ENCODE results near the gene EMID1. TPM values are rescaled to one million over a fixed set of nuclear protein-coding genes. Genes with fewer than 3 reads are reported as not detected.
"Not testable (repeated sequence)": the region's sequence is repeated elsewhere in the genome, so short reads cannot be mapped to it uniquely, and the experiment has no call there.

Gene EMID1
- total RNA-seq, 1 donor from 2014 or later, result 10.4 TPM

DNA sequence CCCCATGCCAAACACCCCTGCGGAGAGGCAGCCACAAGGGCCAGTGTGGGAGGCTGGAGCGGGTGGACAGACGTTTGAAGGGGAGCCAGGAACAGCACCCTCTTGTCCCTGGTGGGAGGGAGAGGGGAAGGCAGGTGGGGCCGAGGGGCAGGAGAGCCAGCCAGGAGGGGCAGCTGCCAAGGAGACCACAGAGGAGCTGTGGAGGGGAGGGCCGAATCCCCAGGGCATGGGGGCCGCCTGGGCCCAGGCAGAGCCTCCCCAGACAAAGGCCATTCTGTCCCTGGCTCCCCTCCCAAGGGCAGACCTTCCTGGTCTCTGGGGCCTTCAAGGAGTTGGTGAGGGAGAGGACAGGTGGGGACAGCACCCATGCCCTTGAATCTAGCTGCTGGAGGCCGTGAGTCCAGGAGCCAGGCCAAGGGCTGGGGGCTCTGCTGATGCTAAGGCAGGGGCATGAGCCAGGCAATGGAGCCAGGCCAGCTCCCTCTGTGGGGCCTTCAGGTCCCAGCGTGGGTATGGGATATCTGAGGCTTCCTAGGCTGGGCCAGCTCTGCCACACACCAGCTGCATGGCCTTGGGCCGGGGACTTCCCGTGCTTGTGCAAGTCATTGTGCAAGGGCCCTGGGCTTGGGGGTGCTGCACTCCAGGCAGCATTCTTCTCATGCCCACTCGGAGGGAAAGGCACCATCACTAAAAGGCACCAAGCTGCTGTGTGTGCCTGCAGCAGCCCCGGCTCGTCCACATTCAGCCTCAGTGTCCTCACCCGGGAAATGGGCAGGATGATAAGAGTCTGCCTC, 11.4 kb downstream of the EMID1 start:
- no peak for DNase-seq (ENCODE audit: low read depth, low spot score)

DNA sequence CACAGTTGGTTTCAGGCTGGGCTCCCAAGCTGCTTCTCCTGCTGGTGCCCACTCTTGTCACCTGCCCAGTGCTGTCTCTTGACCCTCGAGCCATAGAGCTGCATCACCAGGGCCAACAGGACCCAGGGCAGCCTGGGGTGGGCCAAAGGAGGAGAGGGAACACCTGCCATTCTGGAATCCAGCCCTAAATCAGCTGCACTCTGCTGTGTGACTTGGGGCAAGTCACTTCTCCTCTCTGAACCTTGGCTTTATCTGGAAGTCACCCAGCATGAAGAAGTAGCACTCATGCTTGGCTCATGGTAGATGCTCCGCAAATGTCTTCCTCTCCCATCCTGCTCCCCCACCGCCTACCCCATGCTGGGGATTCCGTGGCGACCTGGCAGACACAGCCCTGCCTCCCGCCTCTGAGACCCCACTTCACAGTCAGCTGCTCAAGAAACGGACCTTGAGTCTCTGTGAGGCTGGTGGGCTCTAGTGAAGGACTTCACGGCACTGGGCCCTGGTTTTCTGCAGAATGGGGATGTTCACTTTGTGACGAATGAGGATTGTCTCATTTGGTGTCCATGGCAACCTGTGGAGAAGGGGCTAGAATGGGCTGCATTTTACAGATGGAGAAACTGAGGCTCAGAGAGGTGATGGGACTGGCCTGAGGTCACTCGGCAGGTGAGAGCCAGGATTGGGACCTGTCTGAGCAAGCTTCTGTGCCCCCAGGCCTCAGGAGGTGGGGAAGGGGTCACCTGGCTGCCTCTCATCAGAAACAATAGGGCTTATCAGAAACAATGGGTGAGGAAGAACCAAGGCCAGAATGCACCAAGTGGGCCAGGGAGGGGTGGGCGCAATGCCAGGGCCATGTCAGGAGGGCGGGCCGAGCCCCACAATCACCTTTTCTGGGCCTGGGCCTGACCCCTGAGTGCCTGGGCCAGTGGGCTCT, 12.4 kb downstream of the EMID1 start:
- H3K4me1 Mint-ChIP-seq, result no peaks in the 10 kb centered on the region
- TF ChIP-seq, protein P1, sequence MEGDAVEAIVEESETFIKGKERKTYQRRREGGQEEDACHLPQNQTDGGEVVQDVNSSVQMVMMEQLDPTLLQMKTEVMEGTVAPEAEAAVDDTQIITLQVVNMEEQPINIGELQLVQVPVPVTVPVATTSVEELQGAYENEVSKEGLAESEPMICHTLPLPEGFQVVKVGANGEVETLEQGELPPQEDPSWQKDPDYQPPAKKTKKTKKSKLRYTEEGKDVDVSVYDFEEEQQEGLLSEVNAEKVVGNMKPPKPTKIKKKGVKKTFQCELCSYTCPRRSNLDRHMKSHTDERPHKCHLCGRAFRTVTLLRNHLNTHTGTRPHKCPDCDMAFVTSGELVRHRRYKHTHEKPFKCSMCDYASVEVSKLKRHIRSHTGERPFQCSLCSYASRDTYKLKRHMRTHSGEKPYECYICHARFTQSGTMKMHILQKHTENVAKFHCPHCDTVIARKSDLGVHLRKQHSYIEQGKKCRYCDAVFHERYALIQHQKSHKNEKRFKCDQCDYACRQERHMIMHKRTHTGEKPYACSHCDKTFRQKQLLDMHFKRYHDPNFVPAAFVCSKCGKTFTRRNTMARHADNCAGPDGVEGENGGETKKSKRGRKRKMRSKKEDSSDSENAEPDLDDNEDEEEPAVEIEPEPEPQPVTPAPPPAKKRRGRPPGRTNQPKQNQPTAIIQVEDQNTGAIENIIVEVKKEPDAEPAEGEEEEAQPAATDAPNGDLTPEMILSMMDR (conservative IDR thresholded peaks at IDR 0.05), result no peak
- peak overlapping the region; percentile 19 for H3K27ac Mint-ChIP-seq (ENCODE audit: unreplicated experiment)
- H3K36me3 Mint-ChIP-seq (ENCODE audit: low read depth), result no peaks in the 10 kb centered on the region
- H3K27me3 Mint-ChIP-seq (ENCODE audit: low read depth), result no peaks in the 10 kb centered on the region
- no peaks in the 10 kb centered on the region for H3K9me3 Mint-ChIP-seq
- DNase-seq (ENCODE audit: low read depth, low spot score), result no peak
- H3K4me3 Mint-ChIP-seq, result no peak overlapping the region

More for the DNA sequence above, 11.4 kb downstream of the EMID1 start:
- no peak overlapping the region for H3K4me3 Mint-ChIP-seq
- no peaks in the 10 kb centered on the region for H3K4me1 Mint-ChIP-seq
- TF ChIP-seq, protein P1 (conservative IDR thresholded peaks at IDR 0.05), result no peak
- no peaks in the 10 kb centered on the region for H3K9me3 Mint-ChIP-seq
- no peak overlapping the region for H3K27ac Mint-ChIP-seq (ENCODE audit: unreplicated experiment)
- no peaks in the 10 kb centered on the region for H3K27me3 Mint-ChIP-seq (ENCODE audit: low read depth)
- H3K36me3 Mint-ChIP-seq (ENCODE audit: low read depth), result no peaks in the 10 kb centered on the region

DNA sequence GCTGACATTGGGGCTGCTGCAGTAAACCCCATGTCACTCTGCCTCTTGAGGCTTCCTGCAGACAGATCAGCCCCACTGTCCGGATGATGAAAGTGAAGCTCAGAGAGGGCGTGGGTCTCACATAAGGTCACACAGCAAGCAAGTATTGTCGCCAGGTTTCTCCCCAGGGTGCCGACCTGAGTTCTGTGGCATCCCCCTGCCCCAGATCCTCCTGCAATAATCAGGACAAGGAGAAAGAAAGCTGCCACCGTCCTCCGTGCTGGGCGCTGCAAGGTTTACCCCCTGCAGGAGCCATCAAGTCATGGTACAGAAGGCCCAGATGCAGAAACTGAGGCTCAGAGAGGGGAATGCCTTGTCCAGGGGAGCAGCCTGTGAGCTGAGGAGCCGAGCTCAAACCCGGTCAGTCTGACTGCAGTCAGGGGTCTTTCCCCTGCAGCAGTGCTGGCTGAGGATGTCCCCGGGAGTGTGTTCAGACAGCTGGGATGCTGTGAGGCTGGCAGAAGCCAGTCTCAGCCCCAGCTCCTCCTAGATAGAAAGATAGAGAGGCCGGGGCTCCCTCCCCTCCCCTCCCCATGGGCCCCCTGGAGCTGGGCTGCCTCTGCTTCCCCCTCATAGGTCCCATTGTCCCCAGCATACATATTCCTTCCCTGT, 13.2 kb downstream of the EMID1 start:
- no peak overlapping the region for H3K27ac Mint-ChIP-seq (ENCODE audit: unreplicated experiment)
- no peak for DNase-seq (ENCODE audit: low read depth, low spot score)
- no peaks in the 10 kb centered on the region for H3K4me1 Mint-ChIP-seq

DNA sequence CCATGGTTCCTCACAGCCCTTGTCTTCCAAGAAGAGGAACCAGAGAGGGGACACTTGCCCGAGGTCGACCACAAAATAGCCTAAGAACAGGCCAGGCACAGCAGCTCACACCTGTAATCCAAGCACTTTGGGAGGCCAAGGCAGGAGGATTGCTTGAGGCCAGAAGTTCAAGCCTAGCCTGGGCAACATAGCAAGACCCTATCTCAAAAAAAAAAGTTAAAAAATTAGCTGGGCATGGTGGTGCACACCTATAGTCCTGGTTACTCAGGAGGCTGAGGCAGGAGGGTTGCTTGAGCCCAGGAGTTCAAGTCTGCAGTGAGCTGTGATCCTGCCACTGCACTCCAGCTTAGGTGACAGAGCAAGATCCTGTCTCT, 13.7 kb downstream of the EMID1 start:
- not testable (repeated sequence) for H3K4me3 Mint-ChIP-seq; H3K27ac Mint-ChIP-seq (ENCODE audit: unreplicated experiment); H3K27me3 Mint-ChIP-seq (ENCODE audit: low read depth); H3K36me3 Mint-ChIP-seq (ENCODE audit: low read depth); DNase-seq (ENCODE audit: low read depth, low spot score); H3K9me3 Mint-ChIP-seq; H3K4me1 Mint-ChIP-seq

More for the DNA sequence above, 13.2 kb downstream of the EMID1 start:
- Mint-ChIP-seq H3K27me3 (ENCODE audit: low read depth) (no peaks in the 10 kb centered on the region), H3K4me3 (no peak overlapping the region), H3K9me3 (no peaks in the 10 kb centered on the region), H3K36me3 (ENCODE audit: low read depth) (no peaks in the 10 kb centered on the region)
- TF ChIP-seq, protein P1 (conservative IDR thresholded peaks at IDR 0.05), result no peak

DNA sequence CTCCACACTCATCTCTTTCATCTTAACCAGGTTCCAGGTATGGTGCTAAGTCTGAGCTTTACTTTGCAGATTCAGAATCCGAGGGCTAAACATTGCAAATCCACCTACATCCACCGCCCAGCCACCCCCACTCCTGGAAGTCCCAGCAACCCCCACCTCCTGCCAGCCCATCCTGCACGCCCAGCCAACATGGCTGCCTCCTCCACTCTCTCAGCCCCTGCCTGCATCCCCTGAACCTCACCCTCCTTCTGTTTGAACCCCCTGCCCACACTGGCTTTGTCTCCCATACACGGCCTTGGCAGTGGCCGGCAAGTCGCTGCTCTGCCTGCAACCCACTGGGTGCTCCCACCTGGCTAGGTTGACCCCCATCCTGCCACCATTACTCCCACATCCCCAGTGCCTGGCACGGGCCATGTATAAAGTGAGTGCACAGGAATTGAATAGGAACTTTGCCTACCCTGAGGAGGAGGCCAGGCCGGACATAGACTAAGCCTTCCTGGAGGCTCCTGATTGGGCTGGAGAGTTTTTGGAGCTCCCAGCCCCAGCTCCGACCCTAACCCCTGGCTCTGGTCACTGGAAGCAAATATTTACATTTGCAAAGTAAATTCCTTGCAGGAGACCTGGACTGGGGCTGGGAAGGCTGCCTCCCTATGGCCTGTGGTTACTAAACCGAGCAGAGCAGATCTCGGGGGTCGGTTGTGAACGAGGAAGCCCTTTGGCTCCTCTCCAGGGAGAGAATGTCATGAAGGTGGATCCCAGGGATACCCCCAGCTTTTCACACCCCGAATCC, 14.4 kb downstream of the EMID1 start:
- no peaks in the 10 kb centered on the region for H3K27me3 Mint-ChIP-seq (ENCODE audit: low read depth)
- TF ChIP-seq, protein P1 (conservative IDR thresholded peaks at IDR 0.05), result no peak
- DNase-seq (ENCODE audit: low read depth, low spot score), result no peak
- no peaks in the 10 kb centered on the region for H3K36me3 Mint-ChIP-seq (ENCODE audit: low read depth)
- H3K4me1 Mint-ChIP-seq, result peaks cover 2% of the 10 kb centered on the region
- H3K27ac Mint-ChIP-seq (ENCODE audit: unreplicated experiment), result peak overlapping the region; percentile 92
- no peaks in the 10 kb centered on the region for H3K9me3 Mint-ChIP-seq
- H3K4me3 Mint-ChIP-seq, result no peak overlapping the region
